ENCODE data around the gene ETS1. TPM values are rescaled to one million over a fixed set of nuclear protein-coding genes. Genes with fewer than 3 reads are reported as not detected.
"Not testable (repeated sequence)": the region's sequence is repeated elsewhere in the genome, so short reads cannot be mapped to it uniquely, and the experiment has no call there.

ETS1 gene
- total and polyA plus RNA-seq, 12 donors: 9.6 to 61.7 (median 43.1) TPM

- no peak for TF ChIP-seq POLR2A (IDR thresholded peaks at IDR 0.05)
- TF ChIP-seq, protein P1, sequence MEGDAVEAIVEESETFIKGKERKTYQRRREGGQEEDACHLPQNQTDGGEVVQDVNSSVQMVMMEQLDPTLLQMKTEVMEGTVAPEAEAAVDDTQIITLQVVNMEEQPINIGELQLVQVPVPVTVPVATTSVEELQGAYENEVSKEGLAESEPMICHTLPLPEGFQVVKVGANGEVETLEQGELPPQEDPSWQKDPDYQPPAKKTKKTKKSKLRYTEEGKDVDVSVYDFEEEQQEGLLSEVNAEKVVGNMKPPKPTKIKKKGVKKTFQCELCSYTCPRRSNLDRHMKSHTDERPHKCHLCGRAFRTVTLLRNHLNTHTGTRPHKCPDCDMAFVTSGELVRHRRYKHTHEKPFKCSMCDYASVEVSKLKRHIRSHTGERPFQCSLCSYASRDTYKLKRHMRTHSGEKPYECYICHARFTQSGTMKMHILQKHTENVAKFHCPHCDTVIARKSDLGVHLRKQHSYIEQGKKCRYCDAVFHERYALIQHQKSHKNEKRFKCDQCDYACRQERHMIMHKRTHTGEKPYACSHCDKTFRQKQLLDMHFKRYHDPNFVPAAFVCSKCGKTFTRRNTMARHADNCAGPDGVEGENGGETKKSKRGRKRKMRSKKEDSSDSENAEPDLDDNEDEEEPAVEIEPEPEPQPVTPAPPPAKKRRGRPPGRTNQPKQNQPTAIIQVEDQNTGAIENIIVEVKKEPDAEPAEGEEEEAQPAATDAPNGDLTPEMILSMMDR (IDR thresholded peaks at IDR 0.05): no peak
- DNase-seq: peak in 4 of 7 donors; percentile 23 to 68 (median 46)
Observed at GRCh38 chr11:128451652-128452470, 135.5 kb downstream of the ETS1 start.

DNA sequence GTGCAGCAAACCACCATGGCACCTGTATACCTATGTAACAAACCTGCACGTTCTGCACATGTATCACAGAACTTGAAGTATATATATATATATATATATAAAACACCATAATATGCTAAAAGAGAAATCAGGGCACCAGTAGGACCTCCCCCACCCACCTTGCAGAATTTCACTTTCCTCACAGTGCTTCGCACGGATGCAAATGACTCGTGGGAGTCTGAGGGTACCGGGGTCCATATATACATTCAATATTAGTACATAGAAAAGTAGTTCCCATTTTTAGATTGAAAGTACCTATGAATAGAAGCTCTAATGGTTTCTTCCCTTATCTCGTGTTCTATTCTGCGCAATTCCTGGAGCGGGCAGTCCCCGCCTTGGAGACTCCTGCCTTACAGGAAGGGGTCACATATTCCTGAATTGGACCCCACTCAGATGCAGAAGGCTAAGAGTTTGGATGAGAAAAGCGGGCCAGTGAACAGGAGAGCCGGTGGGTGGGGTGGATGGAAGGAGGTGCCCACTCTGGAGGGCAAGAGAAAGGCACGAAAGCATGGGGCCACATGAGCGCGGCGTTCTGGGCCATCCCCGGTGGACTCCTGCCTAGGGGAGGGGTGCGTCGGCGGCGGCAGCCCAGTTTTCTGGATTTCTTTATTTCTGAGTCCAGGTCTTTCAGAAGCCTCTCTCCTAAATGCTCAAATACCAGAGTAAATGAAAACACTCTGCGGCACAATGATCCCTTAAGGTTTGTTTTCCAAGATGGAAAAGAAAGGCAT lies 136.3 kb downstream of the ETS1 start:
- Histone ChIP-seq H3K27me3 (no peaks in the 10 kb centered on the region), H3K4me1 (replicated peaks in 1 of 2) (peaks cover 4 to 5% of the 10 kb centered on the region in 2 donors), H3K36me3 (replicated peaks in 1 of 2) (no peaks in the 10 kb centered on the region), H3K9me3 (replicated peaks in 1 of 3) (no peaks in the 10 kb centered on the region), H3K4me3 (no peak overlapping the region), H3K27ac (peak overlapping the region in 2 of 5 donors; percentile 24 to 37)
- TF ChIP-seq, protein P1 (IDR thresholded peaks at IDR 0.05): no peak
- TF ChIP-seq POLR2A (IDR thresholded peaks at IDR 0.05): no peak
- 78 to 87% (median 82%) methylated on average over 21 of the region's 21 CpGs for WGBS, 4 donors
- intact Hi-C loops (cut with DNase I): no loop called here
- DNase-seq: no peak

More at GRCh38 chr11:128451652-128452470, 135.5 kb downstream of the ETS1 start:
- intact Hi-C loops (cut with DNase I): no loop called here
- Histone ChIP-seq H3K4me3 (no peak overlapping the region), H3K27me3 (no peaks in the 10 kb centered on the region), H3K36me3 (replicated peaks in 1 of 2) (no peaks in the 10 kb centered on the region), H3K9me3 (replicated peaks in 1 of 3) (no peaks in the 10 kb centered on the region), H3K4me1 (replicated peaks in 1 of 2) (peaks cover 4 to 5% of the 10 kb centered on the region in 2 donors), H3K27ac (peak overlapping the region in 4 of 5 donors; percentile 18 to 71 (median 31))
- 43 to 53% (median 45%) methylated on average over 24 to 26 of the region's 26 CpGs for WGBS, 4 donors

- DNase-seq; intact Hi-C loops (cut with DNase I); H3K27me3 ChIP-seq; H3K27ac ChIP-seq; H3K9me3 ChIP-seq (replicated peaks in 1 of 3); H3K36me3 ChIP-seq (replicated peaks in 1 of 2); H3K4me3 ChIP-seq; H3K4me1 ChIP-seq (replicated peaks in 1 of 2): not testable (repeated sequence)
- WGBS, 4 donors: 66 to 95% (median 85%) methylated on average over 4 of the region's 4 CpGs
Observed at GRCh38 chr11:128450425-128450824, 136.9 kb downstream of the ETS1 start.

GRCh38 chr11:128448981-128449713 lies 138.2 kb downstream of the ETS1 start:
- no peak for DNase-seq
- peaks cover 4 to 5% of the 10 kb centered on the region in 2 donors for H3K4me1 ChIP-seq (replicated peaks in 1 of 2)
- H3K36me3 ChIP-seq (replicated peaks in 1 of 2): no peaks in the 10 kb centered on the region
- no peaks in the 10 kb centered on the region for H3K9me3 ChIP-seq (replicated peaks in 1 of 3)
- H3K27ac ChIP-seq: no peak overlapping the region
- intact Hi-C loops (cut with DNase I): no loop called here
- 71 to 79% (median 76%) methylated on average over 3 of the region's 3 CpGs for WGBS, 4 donors
- TF ChIP-seq POLR2A (IDR thresholded peaks at IDR 0.05): no peak
- TF ChIP-seq, protein P1 (IDR thresholded peaks at IDR 0.05): no peak
- H3K27me3 ChIP-seq: no peaks in the 10 kb centered on the region
- H3K4me3 ChIP-seq: no peak overlapping the region

Data from adrenal gland (tissue), 12 donors.